ENCODE measurements around the gene TBX18.

Gene TBX18

GRCh38 chr6:84675651-84676050 is 88.7 kb downstream of the TBX18 start:
- no peak for DNase-seq (ENCODE audit: low read depth in 4 of 4, low spot score in 1 of 4)

GRCh38 chr6:84674395-84674794 is 90.0 kb downstream of the TBX18 start:
- DNase-seq (ENCODE audit: low read depth in 4 of 4, low spot score in 1 of 4), result no peak

GRCh38 chr6:84671183-84671582 is 93.2 kb downstream of the TBX18 start:
- DNase-seq (ENCODE audit: low read depth in 4 of 4, low spot score in 1 of 4), result no peak

GRCh38 chr6:84669945-84670344 is 94.5 kb downstream of the TBX18 start:
- no peak for DNase-seq (ENCODE audit: low read depth in 4 of 4, low spot score in 1 of 4)

GRCh38 chr6:84667252-84668213 is 96.9 kb downstream of the TBX18 start:
- DNase-seq (ENCODE audit: low read depth in 4 of 4, low spot score in 1 of 4), result no peak

- DNase-seq (ENCODE audit: low read depth in 4 of 4, low spot score in 1 of 4), result no peak
Measured at GRCh38 chr6:84665401-84665800, 99.0 kb downstream of the TBX18 start.

- no peak for DNase-seq (ENCODE audit: low read depth in 4 of 4, low spot score in 1 of 4)
Measured at GRCh38 chr6:84663866-84664265, 100.5 kb downstream of the TBX18 start.

- DNase-seq (ENCODE audit: low read depth in 4 of 4, low spot score in 1 of 4), result no peak
Measured at GRCh38 chr6:84657486-84657885, 106.9 kb downstream of the TBX18 start.

GRCh38 chr6:84657025-84657424 is 107.4 kb downstream of the TBX18 start:
- DNase-seq (ENCODE audit: low read depth in 4 of 4, low spot score in 1 of 4), result no peak

GRCh38 chr6:84653027-84653551 is 111.3 kb downstream of the TBX18 start:
- no peak for DNase-seq (ENCODE audit: low read depth in 4 of 4, low spot score in 1 of 4)

GRCh38 chr6:84652356-84653026 is 111.9 kb downstream of the TBX18 start:
- DNase-seq (ENCODE audit: low read depth in 4 of 4, low spot score in 1 of 4), result no peak

- DNase-seq (ENCODE audit: low read depth in 4 of 4, low spot score in 1 of 4), result no peak
Measured at GRCh38 chr6:84651583-84651982, 112.8 kb downstream of the TBX18 start.

GRCh38 chr6:84648444-84648843 is 116.0 kb downstream of the TBX18 start:
- no peak for DNase-seq (ENCODE audit: low read depth in 4 of 4, low spot score in 1 of 4)

- no peak for DNase-seq (ENCODE audit: low read depth in 4 of 4, low spot score in 1 of 4)
Measured at GRCh38 chr6:84645563-84646266, 118.7 kb downstream of the TBX18 start.

GRCh38 chr6:84645000-84645399 is 119.4 kb downstream of the TBX18 start:
- DNase-seq (ENCODE audit: low read depth in 4 of 4, low spot score in 1 of 4), result no peak

- DNase-seq (ENCODE audit: low read depth in 4 of 4, low spot score in 1 of 4), result no peak
Measured at GRCh38 chr6:84643778-84644177, 120.6 kb downstream of the TBX18 start.

- no peak for DNase-seq (ENCODE audit: low read depth in 4 of 4, low spot score in 1 of 4)
Measured at GRCh38 chr6:84641076-84641475, 123.3 kb downstream of the TBX18 start.

GRCh38 chr6:84639396-84639795 is 125.0 kb downstream of the TBX18 start:
- DNase-seq (ENCODE audit: low read depth in 4 of 4, low spot score in 1 of 4), result no peak

- no peak for DNase-seq (ENCODE audit: low read depth in 4 of 4, low spot score in 1 of 4)
Measured at GRCh38 chr6:84638286-84638685, 126.1 kb downstream of the TBX18 start.

All from stimulated activated CD4-positive, alpha-beta T cell treated with anti-CD3 and anti-CD28 coated beads, Interleukin-1b, Interleukin-23, amount 100 ng/mL, for 24 hours (primary cell).